K562 (cell line): ENCODE results near the gene ZNF513. TPM values are rescaled to one million over a fixed set of nuclear protein-coding genes. Genes with fewer than 3 reads are reported as not detected.
A peak's percentile ranks its signal among the peaks of the same experiment; 100 is the strongest.

ENCODE experiments used
- GMEB1 ChIP-seq: fragments of 250-450 bp; sonication (Bioruptor Pico); IDR thresholded peaks from 2 replicates; pipeline ENCODE4 v1.4.0; 2020; ENCODE audit warnings: mild to moderate bottlenecking
- HLTF ChIP-seq: fragments of 450-650 bp; IDR thresholded peaks from 2 replicates; pipeline ENCODE4 v1.6.1; 2016
- HMGXB4 ChIP-seq: sonication (generic); formaldehyde crosslinking; IDR thresholded peaks from 2 replicates; pipeline ENCODE4 v1.8.1; 2023; ENCODE audit warnings: mild to moderate bottlenecking, missing genetic modification reagents
- KLF13 ChIP-seq: fragments of 450-650 bp; IDR thresholded peaks from 2 replicates; pipeline ENCODE4 v1.6.1; 2016; ENCODE audit warnings: missing genetic modification characterization, low read depth, mild to moderate bottlenecking, missing compliant biosample characterization, moderate library complexity, borderline replicate concordance
- MECOM ChIP-seq: fragments of 250-450 bp; sonication (Bioruptor Pico); IDR thresholded peaks from 2 replicates; pipeline ENCODE4 v1.8.0; 2022; ENCODE audit warnings: inconsistent platforms
- MTA2 ChIP-seq: fragments of 450-650 bp; IDR thresholded peaks from 2 replicates; pipeline ENCODE4 v1.6.1; 2016; ENCODE audit warnings: low read depth
- NCOA4 ChIP-seq: fragments of 450-650 bp; IDR thresholded peaks from 2 replicates; pipeline ENCODE4 v1.6.1; 2018; ENCODE audit warnings: mild to moderate bottlenecking; ENCODE audit not compliant: partially characterized antibody
- NR2C2 ChIP-seq, 2 experiments: fragments of 200-800 bp in 1 of 2; sonication (Bioruptor generic) in 1 of 2; sonication (generic) in 1 of 2; formaldehyde crosslinking in 1 of 2; IDR thresholded peaks; 2 replicates each; pipeline versions ENCODE4 v1.6.1 to v1.8.0; 2016 to 2022; ENCODE audit warnings: mild to moderate bottlenecking in 1 of 2, missing compliant biosample characterization in 1 of 2, missing genetic modification characterization in 1 of 2, missing genetic modification reagents in 1 of 2
- PCBP1 ChIP-seq: fragments of 200-400 bp; formaldehyde crosslinking; IDR thresholded peaks from 2 replicates; pipeline ENCODE4 v1.6.1; 2018; ENCODE audit warnings: mild to moderate bottlenecking, low read depth, low read length; ENCODE audit not compliant: poor library complexity, severe bottlenecking
- SRSF3 ChIP-seq: fragments of 200-400 bp; formaldehyde crosslinking; IDR thresholded peaks from 2 replicates; pipeline ENCODE4 v1.6.1; 2016; ENCODE audit warnings: mild to moderate bottlenecking, low read length, moderate library complexity; ENCODE audit not compliant: insufficient read depth
- STAG1 ChIP-seq: sonication (generic); formaldehyde crosslinking; IDR thresholded peaks from 2 replicates; pipeline ENCODE4 v1.5.0; 2020; ENCODE audit warnings: missing genetic modification reagents, borderline replicate concordance
- TCF7L2 ChIP-seq: fragments of 150-350 bp; IDR thresholded peaks from 2 replicates; pipeline ENCODE4 v1.6.1; 2016; ENCODE audit warnings: low read depth, mild to moderate bottlenecking, low read length, moderate library complexity
- ZNF12 ChIP-seq: sonication (generic); formaldehyde crosslinking; IDR thresholded peaks from 2 replicates; pipeline ENCODE4 v1.4.0; 2020; ENCODE audit warnings: mild to moderate bottlenecking, missing genetic modification reagents
- polyA plus RNA-seq, 8 experiments: library from polyadenylated mRNA; depleted of rRNA in 4 of 8; stranded (reverse) in 5 of 8; unstranded in 3 of 8; fragments of >200 nt; fragmentation: Nextera tagmentation in 2 of 8; fragmentation: Illumina TruSeq in 1 of 8; extraction: Ambion mirVana in 2 of 8; extraction: Trizol in 1 of 8; gene quantifications; 2 replicates each; pipeline versions ENCODE4 v1.2.1 to v1.2.3, GENCODE V29; 2011 to 2014; ENCODE audit warnings: inconsistent platforms in 1 of 8, missing spikeins in 1 of 8
- total RNA-seq, 7 experiments: library from RNA; depleted of rRNA in 6 of 7; stranded (reverse); fragments of >200 nt in 6 of 7; fragmentation: Illumina TruSeq in 2 of 7; extraction: Trizol in 2 of 7; gene quantifications; 2 replicates each; pipeline versions ENCODE4 v1.2.1 to v1.2.3, GENCODE V29; 2011 to 2021; ENCODE audit warnings: low replicate concordance in 1 of 7
- TF ChIP-seq, protein P1 (sequence below): fragments of 250-450 bp; sonication (Bioruptor Pico); IDR thresholded peaks from 2 replicates; pipeline ENCODE4 v1.8.0; 2022; ENCODE audit warnings: moderate library complexity, mild to moderate bottlenecking, inconsistent platforms
- TF ChIP-seq, protein P2 (sequence below): fragments of 250-450 bp; sonication (Bioruptor Pico); IDR thresholded peaks from 2 replicates; pipeline ENCODE4 v1.8.0; 2021; ENCODE audit warnings: borderline replicate concordance, mild to moderate bottlenecking, moderate library complexity; ENCODE audit not compliant: poor library complexity, severe bottlenecking

Gene ZNF513
- total and polyA plus RNA-seq, 9 of the 15 experiments (the other 6 are each of a cell fraction or from before 2014, with no cell fraction given) = 0.04 to 13.6 (median 4.4) TPM

GRCh38 chr2:27356382-27357181, 24.0 kb downstream of the ZNF513 start, which contains the start of gene GTF3C2 (continued):
- TF ChIP-seq GMEB1 (peak; percentile 63), MTA2 (no peak), STAG1 (no peak), ZNF12 (CRISPR knock-in tag) (no peak), HLTF (peak; percentile 45; the same call in 1 of the 2 replicates), PCBP1 (no peak), NCOA4 (no peak), KLF13 (tag) (peak; percentile 16; the same call in 1 of the 2 replicates), TCF7L2 (no peak), NR2C2 (CRISPR knock-in tag; IDR thresholded peaks at IDR 0.05) (no peak; the same call in 1 of the 2 replicates), NR2C2 (tag; IDR thresholded peaks at IDR 0.05) (peak; percentile 98), HMGXB4 (no peak), SRSF3 (peak; percentile 75; the same call in 1 of the 2 replicates), MECOM (CRISPR knock-in tag) (no peak)
- TF ChIP-seq, protein P1, sequence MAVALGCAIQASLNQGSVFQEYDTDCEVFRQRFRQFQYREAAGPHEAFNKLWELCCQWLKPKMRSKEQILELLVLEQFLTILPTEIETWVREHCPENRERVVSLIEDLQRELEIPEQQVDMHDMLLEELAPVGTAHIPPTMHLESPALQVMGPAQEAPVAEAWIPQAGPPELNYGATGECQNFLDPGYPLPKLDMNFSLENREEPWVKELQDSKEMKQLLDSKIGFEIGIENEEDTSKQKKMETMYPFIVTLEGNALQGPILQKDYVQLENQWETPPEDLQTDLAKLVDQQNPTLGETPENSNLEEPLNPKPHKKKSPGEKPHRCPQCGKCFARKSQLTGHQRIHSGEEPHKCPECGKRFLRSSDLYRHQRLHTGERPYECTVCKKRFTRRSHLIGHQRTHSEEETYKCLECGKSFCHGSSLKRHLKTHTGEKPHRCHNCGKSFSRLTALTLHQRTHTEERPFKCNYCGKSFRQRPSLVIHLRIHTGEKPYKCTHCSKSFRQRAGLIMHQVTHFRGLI (CRISPR knock-in tag) = no peak
- TF ChIP-seq, protein P2, sequence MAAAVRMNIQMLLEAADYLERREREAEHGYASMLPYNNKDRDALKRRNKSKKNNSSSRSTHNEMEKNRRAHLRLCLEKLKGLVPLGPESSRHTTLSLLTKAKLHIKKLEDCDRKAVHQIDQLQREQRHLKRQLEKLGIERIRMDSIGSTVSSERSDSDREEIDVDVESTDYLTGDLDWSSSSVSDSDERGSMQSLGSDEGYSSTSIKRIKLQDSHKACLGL (CRISPR knock-in tag) = peak; percentile 79
